Measurements from ENCODE around the gene FKBP6.
"Not testable (repeated sequence)": the region's sequence is repeated elsewhere in the genome, so short reads cannot be mapped to it uniquely, and the experiment has no call there.

The FKBP6 gene

GRCh38 chr7:73377413-73378200 lies 49.6 kb downstream of the FKBP6 start:
- not testable (repeated sequence) for H2BK5ac ChIP-seq (ENCODE audit: low read depth, low read length, poor library complexity); H4K12ac ChIP-seq (ENCODE audit: low read depth, low read length); H3K4me3 ChIP-seq (ENCODE audit: low read depth, low read length); H3K27me3 ChIP-seq (ENCODE audit: insufficient read depth, low read length); H3K23ac ChIP-seq (ENCODE audit: low read length); H3K4ac ChIP-seq (ENCODE audit: low read depth, low read length); H3K79me2 ChIP-seq (ENCODE audit: control insufficient read depth, insufficient read depth, low read length, poor library complexity); H4K91ac ChIP-seq (ENCODE audit: low read depth, low read length); H3K4me2 ChIP-seq (ENCODE audit: low read length); H2BK12ac ChIP-seq (ENCODE audit: low read length); H3K36me3 ChIP-seq (ENCODE audit: control insufficient read depth in 1 of 2, insufficient read depth in 2 of 2, low read length in 2 of 2); DNase-seq; H4K8ac ChIP-seq (ENCODE audit: low read depth, low read length); H3K79me1 ChIP-seq (ENCODE audit: low read length); H3K14ac ChIP-seq (ENCODE audit: low read length); H3K27ac ChIP-seq (ENCODE audit: low read depth, low read length); H3K18ac ChIP-seq (ENCODE audit: low read length); H3K9ac ChIP-seq (ENCODE audit: low read length); H3K9me3 ChIP-seq (ENCODE audit: insufficient read depth, low read depth, low read length); H2AK5ac ChIP-seq (ENCODE audit: low read length); H2AFZ ChIP-seq (ENCODE audit: insufficient read depth, low read length, poor library complexity); H3K4me1 ChIP-seq (ENCODE audit: control insufficient read depth in 1 of 2, insufficient read depth in 2 of 2, low read length in 2 of 2); H2BK120ac ChIP-seq (ENCODE audit: insufficient read depth, low read length, poor library complexity)
- no CpG with 5 or more reads among the region's 68 CpGs for WGBS (ENCODE audit: extremely low coverage, insufficient coverage, insufficient read length)

DNA sequence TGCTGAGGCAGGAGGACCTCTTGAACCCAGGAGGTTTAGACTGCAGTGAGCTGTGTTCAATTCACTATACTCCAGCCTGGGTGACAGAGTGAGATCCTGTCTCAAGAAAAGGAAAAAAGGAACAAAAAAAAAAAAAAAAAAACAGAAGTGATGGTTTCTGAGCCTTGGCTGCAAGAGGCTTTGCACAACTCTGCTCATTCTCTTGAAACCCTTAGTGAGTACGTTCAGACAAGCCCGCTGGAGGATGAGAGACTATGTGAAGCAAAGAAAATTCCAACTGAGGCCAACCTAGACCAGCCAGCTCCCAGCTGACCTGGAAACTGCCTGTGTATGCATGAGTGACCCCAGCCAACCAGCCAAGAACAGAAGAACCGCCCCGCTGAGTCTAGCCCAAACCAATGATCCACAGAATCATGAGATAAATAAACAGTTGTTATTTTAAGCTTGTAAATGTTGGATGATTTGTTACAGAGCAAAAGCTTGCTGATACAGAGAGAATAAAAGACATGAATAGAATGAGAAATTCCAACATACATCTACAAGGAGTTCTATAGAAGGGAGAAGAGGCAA lies 55.1 kb downstream of the FKBP6 start:
- Histone ChIP-seq H3K4me1 (ENCODE audit: control insufficient read depth in 1 of 2, insufficient read depth in 2 of 2, low read length in 2 of 2) (no peaks in the 10 kb centered on the region), H3K79me2 (ENCODE audit: control insufficient read depth, insufficient read depth, low read length, poor library complexity) (no peaks in the 10 kb centered on the region), H2BK5ac (ENCODE audit: low read depth, low read length, poor library complexity) (no peak overlapping the region), H2AK5ac (ENCODE audit: low read length) (no peak overlapping the region), H2AFZ (ENCODE audit: insufficient read depth, low read length, poor library complexity) (no peak overlapping the region), H4K8ac (ENCODE audit: low read depth, low read length) (no peak overlapping the region), H2BK120ac (ENCODE audit: insufficient read depth, low read length, poor library complexity) (no peak overlapping the region), H3K4ac (ENCODE audit: low read depth, low read length) (no peak overlapping the region), H4K12ac (ENCODE audit: low read depth, low read length) (no peak overlapping the region), H3K27ac (ENCODE audit: low read depth, low read length) (no peak overlapping the region), H3K18ac (ENCODE audit: low read length) (no peak overlapping the region), H4K91ac (ENCODE audit: low read depth, low read length) (no peak overlapping the region), H3K9ac (ENCODE audit: low read length) (no peak overlapping the region), H3K9me3 (ENCODE audit: insufficient read depth, low read depth, low read length) (peaks cover 5% of the 10 kb centered on the region), H3K79me1 (ENCODE audit: low read length) (no peaks in the 10 kb centered on the region), H3K27me3 (ENCODE audit: insufficient read depth, low read length) (peaks cover under 1% of the 10 kb centered on the region), H3K4me3 (ENCODE audit: low read depth, low read length) (no peak overlapping the region), H3K23ac (ENCODE audit: low read length) (no peak overlapping the region), H2BK12ac (ENCODE audit: low read length) (no peak overlapping the region), H3K36me3 (ENCODE audit: control insufficient read depth in 1 of 2, insufficient read depth in 2 of 2, low read length in 2 of 2) (no peaks in the 10 kb centered on the region), H3K14ac (ENCODE audit: low read length) (no peak overlapping the region), H3K4me2 (ENCODE audit: low read length) (no peak overlapping the region)
- no peak for DNase-seq
- WGBS (ENCODE audit: extremely low coverage, insufficient coverage, insufficient read length), result no CpG with 5 or more reads among the region's 4 CpGs

DNA sequence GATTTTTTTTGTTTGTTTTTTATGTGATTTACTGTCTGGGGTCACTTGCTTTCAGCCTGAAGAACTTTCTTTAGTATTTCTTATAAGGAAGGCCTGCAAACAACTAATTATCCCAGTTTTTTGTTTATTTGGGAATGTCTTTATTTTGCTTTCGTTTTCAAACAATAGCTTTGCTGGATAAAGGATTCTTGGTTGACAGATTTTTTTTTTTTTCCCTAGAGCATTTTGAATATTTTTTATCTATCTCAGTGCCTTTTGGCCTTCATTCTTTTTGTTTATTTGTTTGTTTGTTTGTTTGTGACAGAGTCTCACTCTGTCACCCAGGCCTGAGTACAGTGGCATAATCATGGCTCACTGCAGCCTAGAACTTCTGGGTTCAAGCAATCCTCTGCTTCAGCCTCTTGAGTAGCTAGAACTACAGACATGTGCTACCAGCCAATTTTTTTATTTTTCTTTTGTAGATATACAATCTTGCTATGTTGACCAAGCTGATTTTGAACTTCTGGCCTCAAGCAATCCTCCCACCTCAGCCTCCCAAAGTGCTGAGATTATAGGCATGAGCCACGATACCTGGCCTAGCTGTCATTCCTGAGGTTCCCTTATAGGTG lies 59.4 kb downstream of the FKBP6 start:
- Histone ChIP-seq H3K23ac (ENCODE audit: low read length) (no peak overlapping the region), H4K91ac (ENCODE audit: low read depth, low read length) (no peak overlapping the region), H3K4me1 (ENCODE audit: control insufficient read depth in 1 of 2, insufficient read depth in 2 of 2, low read length in 2 of 2) (no peaks in the 10 kb centered on the region), H3K9ac (ENCODE audit: low read length) (no peak overlapping the region), H3K4me3 (ENCODE audit: low read depth, low read length) (no peak overlapping the region), H3K36me3 (ENCODE audit: control insufficient read depth in 1 of 2, insufficient read depth in 2 of 2, low read length in 2 of 2) (no peaks in the 10 kb centered on the region), H3K79me2 (ENCODE audit: control insufficient read depth, insufficient read depth, low read length, poor library complexity) (no peaks in the 10 kb centered on the region), H3K79me1 (ENCODE audit: low read length) (no peaks in the 10 kb centered on the region), H2BK12ac (ENCODE audit: low read length) (no peak overlapping the region), H3K9me3 (ENCODE audit: insufficient read depth, low read depth, low read length) (peaks cover 8% of the 10 kb centered on the region), H3K18ac (ENCODE audit: low read length) (no peak overlapping the region), H2BK5ac (ENCODE audit: low read depth, low read length, poor library complexity) (no peak overlapping the region), H4K8ac (ENCODE audit: low read depth, low read length) (no peak overlapping the region), H3K27me3 (ENCODE audit: insufficient read depth, low read length) (no peaks in the 10 kb centered on the region), H3K27ac (ENCODE audit: low read depth, low read length) (no peak overlapping the region), H2AK5ac (ENCODE audit: low read length) (no peak overlapping the region), H2AFZ (ENCODE audit: insufficient read depth, low read length, poor library complexity) (no peak overlapping the region), H3K4me2 (ENCODE audit: low read length) (no peak overlapping the region), H4K12ac (ENCODE audit: low read depth, low read length) (no peak overlapping the region), H2BK120ac (ENCODE audit: insufficient read depth, low read length, poor library complexity) (no peak overlapping the region), H3K14ac (ENCODE audit: low read length) (no peak overlapping the region), H3K4ac (ENCODE audit: low read depth, low read length) (no peak overlapping the region)
- DNase-seq, result no peak
- no CpG with 5 or more reads among the region's 2 CpGs for WGBS (ENCODE audit: extremely low coverage, insufficient coverage, insufficient read length)

- Histone ChIP-seq H3K4me3 (ENCODE audit: low read depth, low read length) (no peak overlapping the region), H3K14ac (ENCODE audit: low read length) (no peak overlapping the region), H2BK120ac (ENCODE audit: insufficient read depth, low read length, poor library complexity) (no peak overlapping the region), H3K23ac (ENCODE audit: low read length) (no peak overlapping the region), H2BK5ac (ENCODE audit: low read depth, low read length, poor library complexity) (no peak overlapping the region), H4K8ac (ENCODE audit: low read depth, low read length) (no peak overlapping the region), H3K9me3 (ENCODE audit: insufficient read depth, low read depth, low read length) (peaks cover 7% of the 10 kb centered on the region), H4K91ac (ENCODE audit: low read depth, low read length) (no peak overlapping the region), H3K79me2 (ENCODE audit: control insufficient read depth, insufficient read depth, low read length, poor library complexity) (no peaks in the 10 kb centered on the region), H3K79me1 (ENCODE audit: low read length) (no peaks in the 10 kb centered on the region), H3K4ac (ENCODE audit: low read depth, low read length) (no peak overlapping the region), H3K4me1 (ENCODE audit: control insufficient read depth in 1 of 2, insufficient read depth in 2 of 2, low read length in 2 of 2) (no peaks in the 10 kb centered on the region), H2BK12ac (ENCODE audit: low read length) (no peak overlapping the region), H4K12ac (ENCODE audit: low read depth, low read length) (no peak overlapping the region), H3K18ac (ENCODE audit: low read length) (no peak overlapping the region), H3K9ac (ENCODE audit: low read length) (no peak overlapping the region), H3K36me3 (ENCODE audit: control insufficient read depth in 1 of 2, insufficient read depth in 2 of 2, low read length in 2 of 2) (no peaks in the 10 kb centered on the region), H3K27ac (ENCODE audit: low read depth, low read length) (no peak overlapping the region), H3K4me2 (ENCODE audit: low read length) (no peak overlapping the region), H2AFZ (ENCODE audit: insufficient read depth, low read length, poor library complexity) (no peak overlapping the region), H3K27me3 (ENCODE audit: insufficient read depth, low read length) (no peaks in the 10 kb centered on the region), H2AK5ac (ENCODE audit: low read length) (no peak overlapping the region)
- no CpG with 5 or more reads among the region's 4 CpGs for WGBS (ENCODE audit: extremely low coverage, insufficient coverage, insufficient read length)
- DNase-seq, result no peak
Measured at GRCh38 chr7:73387908-73388414, 60.0 kb downstream of the FKBP6 start.

All from trophoblast cell (in vitro differentiated cells and primary cell).